ENCODE measurements around the gene SMCO4. TPM values are rescaled to one million over a fixed set of nuclear protein-coding genes. Genes with fewer than 3 reads are reported as not detected.

Gene SMCO4
- total RNA-seq, 1 donor from 2014 or later, result 29.3 TPM

DNA sequence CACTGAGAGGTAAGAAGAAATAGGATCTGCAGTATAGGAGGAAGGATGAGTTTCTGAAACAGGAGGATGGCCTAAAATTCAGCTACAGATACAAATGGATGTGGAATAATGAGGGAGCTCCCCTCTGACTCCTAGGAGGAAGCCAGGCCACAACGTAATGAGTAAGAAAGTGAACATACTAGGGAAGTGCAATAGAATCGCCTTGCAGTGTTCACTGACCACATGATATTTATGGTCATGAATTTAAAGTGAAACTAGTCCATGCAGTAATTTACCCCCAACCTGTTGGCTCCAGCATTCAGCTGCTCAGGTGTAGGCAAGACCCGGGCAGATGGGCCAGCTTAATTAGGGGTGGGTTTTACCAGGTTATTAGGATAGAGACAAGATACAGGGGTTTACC, 110.9 kb downstream of the SMCO4 start:
- H3K9me3 ChIP-seq (ENCODE audit: insufficient read depth, low read depth, low read length), result no peaks in the 10 kb centered on the region
- Mint-ChIP-seq H3K27me3 (ENCODE audit: low read depth, unreplicated experiment) (peaks cover 4% of the 10 kb centered on the region), H3K27ac (ENCODE audit: unreplicated experiment) (no peak overlapping the region), H3K9me3 (ENCODE audit: unreplicated experiment) (peaks cover 4% of the 10 kb centered on the region), H3K4me3 (ENCODE audit: unreplicated experiment) (no peak overlapping the region), H3K36me3 (ENCODE audit: low read depth, unreplicated experiment) (peaks cover 2% of the 10 kb centered on the region), H3K4me1 (ENCODE audit: low read depth, unreplicated experiment) (no peaks in the 10 kb centered on the region)
- no peak overlapping the region for H3K4me2 ChIP-seq (ENCODE audit: low read length)
- no peak overlapping the region for H3K4me3 ChIP-seq (ENCODE audit: insufficient read depth, low read depth, low read length)
- H3K9ac ChIP-seq (ENCODE audit: low read length), result no peak overlapping the region
- FAIRE-seq (no peak), DNase-seq (ENCODE audit: low read depth) (no peak)
- no peaks in the 10 kb centered on the region for H3K36me3 ChIP-seq (ENCODE audit: insufficient read depth, low read length)
- H2AFZ ChIP-seq (ENCODE audit: low read depth, low read length), result no peak overlapping the region
- H3K27me3 ChIP-seq (ENCODE audit: insufficient read depth, low read length), result no peaks in the 10 kb centered on the region
- H4K20me1 ChIP-seq (ENCODE audit: insufficient read depth, low read length), result no peaks in the 10 kb centered on the region
- no peak for TF ChIP-seq EZH2 (IDR thresholded peaks at IDR 0.05; ENCODE audit: insufficient read depth, low read length)
- TF ChIP-seq, protein P1, sequence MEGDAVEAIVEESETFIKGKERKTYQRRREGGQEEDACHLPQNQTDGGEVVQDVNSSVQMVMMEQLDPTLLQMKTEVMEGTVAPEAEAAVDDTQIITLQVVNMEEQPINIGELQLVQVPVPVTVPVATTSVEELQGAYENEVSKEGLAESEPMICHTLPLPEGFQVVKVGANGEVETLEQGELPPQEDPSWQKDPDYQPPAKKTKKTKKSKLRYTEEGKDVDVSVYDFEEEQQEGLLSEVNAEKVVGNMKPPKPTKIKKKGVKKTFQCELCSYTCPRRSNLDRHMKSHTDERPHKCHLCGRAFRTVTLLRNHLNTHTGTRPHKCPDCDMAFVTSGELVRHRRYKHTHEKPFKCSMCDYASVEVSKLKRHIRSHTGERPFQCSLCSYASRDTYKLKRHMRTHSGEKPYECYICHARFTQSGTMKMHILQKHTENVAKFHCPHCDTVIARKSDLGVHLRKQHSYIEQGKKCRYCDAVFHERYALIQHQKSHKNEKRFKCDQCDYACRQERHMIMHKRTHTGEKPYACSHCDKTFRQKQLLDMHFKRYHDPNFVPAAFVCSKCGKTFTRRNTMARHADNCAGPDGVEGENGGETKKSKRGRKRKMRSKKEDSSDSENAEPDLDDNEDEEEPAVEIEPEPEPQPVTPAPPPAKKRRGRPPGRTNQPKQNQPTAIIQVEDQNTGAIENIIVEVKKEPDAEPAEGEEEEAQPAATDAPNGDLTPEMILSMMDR (IDR thresholded peaks at IDR 0.05; ENCODE audit: insufficient read depth, low read depth, low read length), result no peak
- H3K4me1 ChIP-seq (ENCODE audit: insufficient read depth, low read length), result no peaks in the 10 kb centered on the region
- no peaks in the 10 kb centered on the region for H3K79me2 ChIP-seq (ENCODE audit: insufficient read depth, low read length)
- no peak overlapping the region for H3K27ac ChIP-seq (ENCODE audit: low read depth, low read length)

Other genes starting within 250 kb of the SMCO4 start
- 0.41 and 0.91 TPM in 2 replicates for gene DEUP1, start 212.6 kb downstream of the SMCO4 start, total RNA-seq
- 10.3 and 11.3 TPM in 2 replicates for gene CEP295, start 118.3 kb upstream of the SMCO4 start, total RNA-seq
- 131 and 145 TPM in 2 replicates for gene TAF1D, start 198.1 kb upstream of the SMCO4 start, total RNA-seq
- 12.7 and 14.8 TPM in 2 replicates for gene C11orf54, start 198.3 kb upstream of the SMCO4 start, total RNA-seq
- gene MED17, start 240.9 kb upstream of the SMCO4 start, total RNA-seq, result 37.0 and 40.0 TPM in 2 replicates